ENCODE measurements around the gene LYZL1. TPM values are rescaled to one million over a fixed set of nuclear protein-coding genes. Genes with fewer than 3 reads are reported as not detected.
A peak's percentile ranks its signal among the peaks of the same experiment; 100 is the strongest.

Gene LYZL1
- total RNA-seq, 4 donors from 2014 or later, result not detected

DNA sequence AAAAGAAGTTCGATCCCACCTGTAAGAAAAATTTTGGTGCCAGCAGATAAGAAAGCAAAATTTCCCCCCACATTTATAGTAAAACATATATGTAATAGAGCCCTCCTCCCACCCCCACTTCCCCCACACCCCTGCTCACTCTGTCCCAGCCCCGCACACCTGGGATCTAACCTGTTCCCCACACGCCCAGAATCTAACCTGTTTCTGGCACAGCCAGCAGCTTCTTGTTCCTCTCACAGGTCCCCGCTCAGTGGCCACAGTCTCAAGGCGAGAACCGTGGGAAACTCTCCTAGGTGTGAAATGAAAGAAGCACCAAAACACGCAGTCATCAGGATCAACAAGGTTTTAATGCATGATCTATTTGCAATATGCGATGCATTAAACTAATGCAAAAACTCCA is 32.8 kb downstream of the LYZL1 start:
- Histone ChIP-seq H3K4me3 (no peak overlapping the region), H3K9me3 (no peaks in the 10 kb centered on the region), H3K4me1 (peaks cover 0 to 38% (median 3%) of the 10 kb centered on the region in 3 donors), H3K36me3 (no peaks in the 10 kb centered on the region), H3K27ac (no peak overlapping the region), H3K27me3 (no peaks in the 10 kb centered on the region)
- TF ChIP-seq CTCF (IDR thresholded peaks at IDR 0.05) (no peak), POLR2A (IDR thresholded peaks at IDR 0.05) (no peak), POLR2AphosphoS5 (IDR thresholded peaks at IDR 0.05) (no peak), EP300 (IDR thresholded peaks at IDR 0.05) (no peak)
- ATAC-seq, result no peak
- whole genome bisulfite sequencing, 2 donors (ENCODE audit: low coverage in 1 of 2), result 90 to 92% methylated on average over 4 to 7 of the region's 8 CpGs

DNA sequence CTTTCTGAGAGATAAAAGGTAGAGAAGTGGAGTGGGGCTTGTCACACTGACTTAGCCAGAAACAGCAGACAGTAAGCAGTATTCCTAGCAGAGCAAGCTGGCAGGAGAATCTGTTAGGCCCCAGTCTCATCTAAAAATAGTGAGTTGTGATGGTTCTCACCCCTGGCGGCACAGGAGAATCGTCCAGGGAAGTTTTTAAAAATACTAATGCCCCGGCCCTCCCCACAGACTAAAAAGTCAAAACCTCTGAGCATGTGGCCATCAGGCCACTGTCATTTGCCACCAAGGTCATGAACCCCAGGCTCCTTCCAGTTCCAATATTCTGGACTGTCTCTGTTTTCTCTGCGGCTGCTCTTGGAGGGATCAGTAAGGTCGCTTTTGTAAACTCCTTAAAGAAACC is 34.0 kb downstream of the LYZL1 start:
- no peaks in the 10 kb centered on the region for H3K9me3 ChIP-seq
- peak overlapping the region in 1 of 4 donors; percentile 60 for H3K27ac ChIP-seq
- peak; percentile 59 for ATAC-seq
- H3K27me3 ChIP-seq, result no peaks in the 10 kb centered on the region
- H3K4me3 ChIP-seq, result no peak overlapping the region
- peak in 1 of 4 experiments; percentile 20 for TF ChIP-seq CTCF (IDR thresholded peaks at IDR 0.05)
- no peak for TF ChIP-seq EP300 (IDR thresholded peaks at IDR 0.05)
- peaks cover 0 to 31% (median 3%) of the 10 kb centered on the region in 3 donors for H3K4me1 ChIP-seq
- 37 to 43% methylated on average over 3 to 5 of the region's 5 CpGs for WGBS, 2 donors (ENCODE audit: low coverage in 1 of 2)
- H3K36me3 ChIP-seq, result no peaks in the 10 kb centered on the region

DNA sequence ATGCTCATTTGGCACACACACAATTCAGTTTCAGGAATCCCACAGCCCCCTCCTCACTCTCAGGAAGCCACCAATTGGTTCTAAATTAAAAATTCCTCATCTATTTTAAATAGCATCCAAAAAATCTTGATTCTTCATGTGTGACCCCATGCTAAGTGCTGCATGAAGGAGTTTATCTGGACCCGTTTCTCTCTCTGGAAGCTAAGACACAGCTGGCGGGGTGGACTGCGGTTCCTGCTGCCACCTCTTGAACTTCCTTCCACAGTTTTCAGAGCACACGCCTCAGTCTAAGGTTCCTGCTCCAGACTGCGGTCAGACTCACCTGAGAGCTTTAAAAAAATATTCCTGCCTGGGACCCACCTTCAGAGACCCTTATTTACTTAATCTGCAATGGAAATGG is 34.5 kb downstream of the LYZL1 start:
- Histone ChIP-seq H3K36me3 (no peaks in the 10 kb centered on the region), H3K9me3 (no peaks in the 10 kb centered on the region), H3K27ac (peak overlapping the region in 1 of 4 donors; percentile 60), H3K4me3 (no peak overlapping the region), H3K4me1 (peaks cover 0 to 26% (median 3%) of the 10 kb centered on the region in 3 donors), H3K27me3 (no peaks in the 10 kb centered on the region)
- ATAC-seq, result no peak
- no peak for TF ChIP-seq CTCF (IDR thresholded peaks at IDR 0.05)
- no peak for TF ChIP-seq POLR2AphosphoS5 (IDR thresholded peaks at IDR 0.05)
- no peak for TF ChIP-seq POLR2A (IDR thresholded peaks at IDR 0.05)
- TF ChIP-seq EP300 (IDR thresholded peaks at IDR 0.05), result no peak
- 53 to 76% methylated on average over 4 to 5 of the region's 5 CpGs for WGBS, 2 donors (ENCODE audit: low coverage in 1 of 2)

- Histone ChIP-seq H3K27ac (no peak overlapping the region), H3K27me3 (no peaks in the 10 kb centered on the region), H3K4me1 (peaks cover 0 to 25% (median 3%) of the 10 kb centered on the region in 3 donors), H3K36me3 (no peaks in the 10 kb centered on the region), H3K9me3 (no peaks in the 10 kb centered on the region), H3K4me3 (no peak overlapping the region)
- TF ChIP-seq POLR2A (IDR thresholded peaks at IDR 0.05), result no peak
- TF ChIP-seq POLR2AphosphoS5 (IDR thresholded peaks at IDR 0.05), result no peak
- TF ChIP-seq EP300 (IDR thresholded peaks at IDR 0.05), result no peak
- TF ChIP-seq CTCF (IDR thresholded peaks at IDR 0.05), result no peak
- ATAC-seq, result no peak
- 89% methylated on average over 7 to 9 of the region's 11 CpGs for WGBS, 2 donors (ENCODE audit: low coverage in 1 of 2)
These were observed 35.5 kb downstream of the LYZL1 start for GRCh38 chr10:29324220-29324841.

DNA sequence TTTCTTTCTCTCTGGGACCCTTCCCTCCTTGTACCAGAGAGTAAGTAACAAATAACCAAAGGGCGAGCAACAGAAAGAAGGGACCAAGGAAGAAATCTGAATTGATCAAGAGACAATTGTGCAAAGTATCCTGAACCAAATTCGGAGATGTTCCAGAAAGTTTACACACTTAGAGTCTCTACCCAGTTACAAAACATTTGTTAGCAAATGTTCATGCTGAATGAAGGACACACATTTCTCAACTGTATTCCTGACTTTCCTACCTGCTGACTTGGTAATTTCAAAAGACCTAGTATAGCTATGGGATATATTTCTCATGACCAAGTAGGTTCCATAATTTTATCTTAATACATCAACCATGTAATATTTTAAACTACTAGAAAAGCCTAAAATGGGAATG is 37.4 kb downstream of the LYZL1 start:
- Histone ChIP-seq H3K36me3 (no peaks in the 10 kb centered on the region), H3K27ac (no peak overlapping the region), H3K9me3 (no peaks in the 10 kb centered on the region), H3K27me3 (no peaks in the 10 kb centered on the region), H3K4me1 (peaks cover 0 to 27% (median 3%) of the 10 kb centered on the region in 3 donors), H3K4me3 (no peak overlapping the region)
- WGBS, 2 donors (ENCODE audit: low coverage in 1 of 2), result 100% methylated on average over 2 of the region's 2 CpGs; no CpG with 5 or more reads in 1 of the 2 donors
- TF ChIP-seq EP300 (IDR thresholded peaks at IDR 0.05) (no peak), CTCF (IDR thresholded peaks at IDR 0.05) (no peak), POLR2AphosphoS5 (IDR thresholded peaks at IDR 0.05) (no peak), POLR2A (IDR thresholded peaks at IDR 0.05) (no peak)
- ATAC-seq, result no peak

Data from gastroesophageal sphincter (tissue), 4 donors.